ENCODE results near the gene ATP6V0A1. TPM values are rescaled to one million over a fixed set of nuclear protein-coding genes. Genes with fewer than 3 reads are reported as not detected.

The ATP6V0A1 gene
- total and polyA plus RNA-seq, 12 donors, result 42.9 to 126 (median 88.3) TPM

DNA sequence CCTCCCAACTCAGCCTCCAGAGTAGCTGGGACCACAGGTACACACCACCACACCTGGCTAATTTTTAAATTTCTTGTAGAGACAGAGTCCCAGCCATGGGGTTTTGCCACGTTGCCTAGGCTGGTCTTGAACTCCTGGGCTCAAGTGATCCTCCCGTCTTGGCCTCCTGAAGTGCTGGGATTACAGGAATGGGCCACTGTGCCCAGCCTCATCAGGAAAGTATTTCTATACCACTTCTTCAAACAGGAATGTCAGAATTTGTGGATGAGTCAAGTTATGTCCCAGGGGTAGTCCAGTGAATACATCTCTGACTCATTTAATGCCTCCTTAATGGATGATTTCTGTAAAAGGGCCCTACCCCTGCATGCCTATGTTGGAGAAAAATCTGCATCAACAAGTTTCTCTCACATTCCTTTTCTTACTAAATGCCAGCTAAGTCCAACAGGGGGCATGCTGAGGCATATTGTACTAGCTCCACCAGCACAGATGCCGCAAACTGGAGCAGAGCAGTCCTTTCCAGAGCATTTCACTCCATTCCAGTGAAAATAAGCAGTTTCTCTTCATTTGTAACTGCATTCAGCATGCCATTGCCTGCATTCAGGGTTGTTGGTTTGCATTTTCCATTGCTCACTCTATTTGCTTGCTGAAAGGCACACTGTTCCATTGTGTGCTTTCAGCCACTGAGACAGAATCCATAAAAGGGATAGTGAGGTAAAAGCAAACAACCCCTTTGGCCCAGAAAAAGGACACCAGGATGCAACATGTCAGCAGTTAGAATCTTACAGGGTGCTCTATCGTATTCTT lies 30.3 kb upstream of the ATP6V0A1 start:
- intact Hi-C loops (cut with DNase I), result loop anchor here in 1 of 2 donors (5.0 kb wide), 1 partner anchor 89 kb away; no protein-coding TSS in a partner anchor
- H3K4me3 ChIP-seq, result no peak overlapping the region

DNA sequence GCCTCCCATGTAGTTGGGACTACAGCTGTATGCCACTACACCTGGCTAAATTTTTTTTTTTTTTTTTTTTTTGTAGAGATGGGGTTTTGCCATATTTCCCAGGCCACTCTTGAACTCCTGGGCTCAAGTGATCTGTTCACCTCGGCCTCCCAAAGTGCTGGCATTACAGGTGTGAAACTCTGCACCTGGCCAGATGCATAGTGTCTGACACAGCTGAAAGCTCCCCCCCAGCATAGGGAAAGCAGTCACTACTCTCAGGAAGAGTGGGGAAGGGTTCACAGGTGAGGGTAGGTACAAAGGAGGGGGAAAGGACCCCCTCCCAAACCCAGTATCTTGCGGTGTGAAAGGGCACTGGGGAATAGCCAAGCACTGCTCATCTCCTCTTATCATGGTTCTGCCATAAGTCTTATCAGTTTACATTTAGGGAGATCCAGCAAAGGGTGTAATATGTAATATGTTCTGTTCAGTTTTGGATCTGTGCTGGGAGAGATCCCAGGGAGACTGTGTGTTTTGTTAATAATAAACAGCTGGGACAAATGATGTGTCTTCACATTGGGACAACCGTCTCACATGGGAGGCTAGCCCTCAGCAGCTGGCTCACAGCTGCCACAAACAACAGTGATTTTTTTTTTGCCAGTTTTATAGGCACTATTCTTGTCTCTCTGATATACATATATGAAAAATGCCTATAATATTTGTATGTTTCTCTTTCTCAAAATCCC lies 28.8 kb upstream of the ATP6V0A1 start:
- DNase-seq, result peak in 1 of 7 donors; percentile 7
- 72 to 90% (median 81%) methylated on average over 3 of the region's 3 CpGs for WGBS, 4 donors
- no peaks in the 10 kb centered on the region for H3K27me3 ChIP-seq
- no peak overlapping the region for H3K27ac ChIP-seq
- no peak for TF ChIP-seq POLR2A (IDR thresholded peaks at IDR 0.05)
- TF ChIP-seq, protein P1, sequence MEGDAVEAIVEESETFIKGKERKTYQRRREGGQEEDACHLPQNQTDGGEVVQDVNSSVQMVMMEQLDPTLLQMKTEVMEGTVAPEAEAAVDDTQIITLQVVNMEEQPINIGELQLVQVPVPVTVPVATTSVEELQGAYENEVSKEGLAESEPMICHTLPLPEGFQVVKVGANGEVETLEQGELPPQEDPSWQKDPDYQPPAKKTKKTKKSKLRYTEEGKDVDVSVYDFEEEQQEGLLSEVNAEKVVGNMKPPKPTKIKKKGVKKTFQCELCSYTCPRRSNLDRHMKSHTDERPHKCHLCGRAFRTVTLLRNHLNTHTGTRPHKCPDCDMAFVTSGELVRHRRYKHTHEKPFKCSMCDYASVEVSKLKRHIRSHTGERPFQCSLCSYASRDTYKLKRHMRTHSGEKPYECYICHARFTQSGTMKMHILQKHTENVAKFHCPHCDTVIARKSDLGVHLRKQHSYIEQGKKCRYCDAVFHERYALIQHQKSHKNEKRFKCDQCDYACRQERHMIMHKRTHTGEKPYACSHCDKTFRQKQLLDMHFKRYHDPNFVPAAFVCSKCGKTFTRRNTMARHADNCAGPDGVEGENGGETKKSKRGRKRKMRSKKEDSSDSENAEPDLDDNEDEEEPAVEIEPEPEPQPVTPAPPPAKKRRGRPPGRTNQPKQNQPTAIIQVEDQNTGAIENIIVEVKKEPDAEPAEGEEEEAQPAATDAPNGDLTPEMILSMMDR (IDR thresholded peaks at IDR 0.05), result no peak
- H3K36me3 ChIP-seq (replicated peaks in 1 of 2), result no peaks in the 10 kb centered on the region
- peaks cover 0 to 13% of the 10 kb centered on the region in 2 donors for H3K4me1 ChIP-seq (replicated peaks in 1 of 2)
- H3K4me3 ChIP-seq, result no peak overlapping the region
- intact Hi-C loops (cut with DNase I), result loop anchor here in 1 of 2 donors (5.0 kb wide), 1 partner anchor 87 kb away; no protein-coding TSS in a partner anchor
- no peaks in the 10 kb centered on the region for H3K9me3 ChIP-seq (replicated peaks in 1 of 3)

More for the DNA sequence above, 30.3 kb upstream of the ATP6V0A1 start:
- TF ChIP-seq, protein P1 (IDR thresholded peaks at IDR 0.05), result peak; percentile 63 to 76 (median 74)
- no peak for TF ChIP-seq POLR2A (IDR thresholded peaks at IDR 0.05)
- no peaks in the 10 kb centered on the region for H3K27me3 ChIP-seq
- peaks cover 0 to 13% of the 10 kb centered on the region in 2 donors for H3K4me1 ChIP-seq (replicated peaks in 1 of 2)
- H3K9me3 ChIP-seq (replicated peaks in 1 of 3), result no peaks in the 10 kb centered on the region
- DNase-seq, result peak; percentile 57 to 83 (median 72)
- no peaks in the 10 kb centered on the region for H3K36me3 ChIP-seq (replicated peaks in 1 of 2)
- 40 to 45% (median 43%) methylated on average over 4 of the region's 4 CpGs for WGBS, 4 donors
- H3K27ac ChIP-seq, result peak overlapping the region in 2 of 5 donors; percentile 24 to 33

DNA sequence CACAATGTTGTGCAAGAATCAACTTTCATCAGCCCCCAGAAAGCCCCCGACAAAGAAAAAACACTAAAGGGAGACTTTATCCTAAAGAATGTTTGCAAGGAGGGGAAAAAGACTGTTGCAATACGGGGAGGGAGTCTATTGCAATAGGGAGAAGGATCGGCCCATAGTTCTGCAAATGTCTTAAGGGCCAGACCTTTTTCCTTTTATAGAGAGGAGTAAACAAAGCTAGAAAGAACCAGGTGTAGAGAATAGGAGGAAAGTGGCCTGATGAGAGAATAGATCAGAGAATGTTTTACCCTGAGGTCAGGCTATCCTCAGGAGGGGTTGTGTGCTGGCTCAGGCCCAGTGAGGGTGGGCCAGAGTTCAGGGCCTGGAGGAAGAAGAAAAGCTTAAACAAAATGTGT lies 26.9 kb upstream of the ATP6V0A1 start:
- Histone ChIP-seq H3K4me3 (no peak overlapping the region), H3K27ac (no peak overlapping the region), H3K36me3 (replicated peaks in 1 of 2) (no peaks in the 10 kb centered on the region), H3K27me3 (no peaks in the 10 kb centered on the region), H3K4me1 (replicated peaks in 1 of 2) (peaks cover 0 to 13% of the 10 kb centered on the region in 2 donors), H3K9me3 (replicated peaks in 1 of 3) (no peaks in the 10 kb centered on the region)
- no peak for TF ChIP-seq POLR2A (IDR thresholded peaks at IDR 0.05)
- TF ChIP-seq, protein P1 (IDR thresholded peaks at IDR 0.05), result no peak
- DNase-seq, result no peak
- WGBS, 4 donors, result 51 to 72% (median 57%) methylated on average over 3 of the region's 3 CpGs
- intact Hi-C loops (cut with DNase I), result no loop called here

DNA sequence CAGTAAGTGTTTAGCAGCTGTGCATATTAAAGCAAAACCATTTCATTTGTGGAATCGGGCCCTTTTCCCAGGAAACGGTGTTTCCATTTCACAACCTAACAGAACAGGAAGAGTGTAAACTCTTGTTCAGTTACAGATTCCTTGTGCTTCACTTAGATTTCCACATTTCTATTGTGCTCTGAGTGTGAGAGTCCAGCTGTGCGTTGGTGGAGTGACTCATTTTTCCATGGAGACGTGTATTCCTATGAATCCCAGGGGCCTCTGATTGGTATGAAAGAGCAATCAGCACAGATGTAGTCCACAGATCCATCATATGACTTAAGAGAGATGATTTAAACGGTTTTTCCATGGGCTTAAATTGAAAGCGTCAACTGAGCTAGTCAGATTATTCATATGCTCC lies 22.3 kb upstream of the ATP6V0A1 start:
- Histone ChIP-seq H3K27me3 (no peaks in the 10 kb centered on the region), H3K36me3 (replicated peaks in 1 of 2) (no peaks in the 10 kb centered on the region), H3K9me3 (replicated peaks in 1 of 3) (no peaks in the 10 kb centered on the region), H3K4me1 (replicated peaks in 1 of 2) (no peaks in the 10 kb centered on the region), H3K4me3 (no peak overlapping the region), H3K27ac (peak overlapping the region in 2 of 5 donors; percentile 38 to 58)
- WGBS, 4 donors, result 52 to 63% (median 59%) methylated on average over 6 of the region's 6 CpGs
- DNase-seq, result no peak
- intact Hi-C loops (cut with DNase I), result no loop called here
- TF ChIP-seq, protein P1 (IDR thresholded peaks at IDR 0.05), result no peak
- TF ChIP-seq POLR2A (IDR thresholded peaks at IDR 0.05), result no peak
